Renal cortex interstitium (tissue), 15 donors: ENCODE results near the gene INTS12. TPM values are rescaled to one million over a fixed set of nuclear protein-coding genes. Genes with fewer than 3 reads are reported as not detected.
"Not testable (repeated sequence)": the region's sequence is repeated elsewhere in the genome, so short reads cannot be mapped to it uniquely, and the experiment has no call there.

Experiments used
- DNase-seq, 11 donors: peaks; one replicate each; pipeline ENCODE4 v3.0.0-alpha.2; 2013; ENCODE audit warnings: low read depth in 9 of 11, low spot score in 4 of 11; ENCODE audit errors: extremely low read depth in 1 of 11
- long read RNA-seq, 16 experiments: transcript quantifications; one replicate each; lab custom pipeline, GENCODE V29; 2026
- polyA plus RNA-seq, 3 donors: library from polyadenylated mRNA; unstranded; fragments of 120-200 nt; gene quantifications; one replicate each; pipeline ENCODE4 v1.2.1, GENCODE V29; 2013; ENCODE audit not compliant: insufficient read length in 3 of 3

INTS12 gene, protein sequence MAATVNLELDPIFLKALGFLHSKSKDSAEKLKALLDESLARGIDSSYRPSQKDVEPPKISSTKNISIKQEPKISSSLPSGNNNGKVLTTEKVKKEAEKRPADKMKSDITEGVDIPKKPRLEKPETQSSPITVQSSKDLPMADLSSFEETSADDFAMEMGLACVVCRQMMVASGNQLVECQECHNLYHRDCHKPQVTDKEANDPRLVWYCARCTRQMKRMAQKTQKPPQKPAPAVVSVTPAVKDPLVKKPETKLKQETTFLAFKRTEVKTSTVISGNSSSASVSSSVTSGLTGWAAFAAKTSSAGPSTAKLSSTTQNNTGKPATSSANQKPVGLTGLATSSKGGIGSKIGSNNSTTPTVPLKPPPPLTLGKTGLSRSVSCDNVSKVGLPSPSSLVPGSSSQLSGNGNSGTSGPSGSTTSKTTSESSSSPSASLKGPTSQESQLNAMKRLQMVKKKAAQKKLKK
- polyA plus RNA-seq = 10 to 100 TPM; 30.0 to 38.8 (median 33.0) TPM
- long read RNA-seq, donor 1, partial matches to known transcripts = 0 of 2 reads
- long read RNA-seq, donor 1, other reads (novel, unspliced or antisense) = 0 of 2 reads
- long read RNA-seq, donor 2, partial matches to known transcripts = 0 of 3 reads
- long read RNA-seq, donor 2, other reads (novel, unspliced or antisense) = 0 of 3 reads
- long read RNA-seq, donor 3, partial matches to known transcripts = 0 of 7 reads
- long read RNA-seq, donor 3, other reads (novel, unspliced or antisense) = 0 of 7 reads
- long read RNA-seq, donor 4, partial matches to known transcripts = 0 of 3 reads
- long read RNA-seq, donor 4, other reads (novel, unspliced or antisense) = 0 of 3 reads
- long read RNA-seq, donor 5 = 0 reads
- long read RNA-seq, donor 6, transcript INTS12-206 (7 exons, 1,975 nt) = major isoform, 5 of 9 reads
- long read RNA-seq, donor 6, partial matches to known transcripts = 0 of 9 reads
- long read RNA-seq, donor 6, other reads (novel, unspliced or antisense) = 0 of 9 reads
- long read RNA-seq, donor 7, transcript INTS12-206 (7 exons, 1,975 nt) = major isoform, 8 of 15 reads
- long read RNA-seq, donor 7, partial matches to known transcripts = 6 of 15 reads
- long read RNA-seq, donor 7, other reads (novel, unspliced or antisense) = 0 of 15 reads
- long read RNA-seq, donor 8 = 0 reads
- long read RNA-seq, donor 9, partial matches to known transcripts = 0 of 4 reads
- long read RNA-seq, donor 9, other reads (novel, unspliced or antisense) = 0 of 4 reads
- long read RNA-seq, donor 10, partial matches to known transcripts = 0 of 7 reads
- long read RNA-seq, donor 10, other reads (novel, unspliced or antisense) = 0 of 7 reads
- long read RNA-seq, donor 11, transcript INTS12-206 (7 exons, 1,975 nt) = major isoform, 5 of 6 reads
- long read RNA-seq, donor 11, partial matches to known transcripts = 0 of 6 reads
- long read RNA-seq, donor 11, other reads (novel, unspliced or antisense) = 0 of 6 reads
- long read RNA-seq, donor 12, partial matches to known transcripts = 14 of 19 reads
- long read RNA-seq, donor 12, other reads (novel, unspliced or antisense) = 0 of 19 reads
- long read RNA-seq, donor 13 = 0 reads
- long read RNA-seq, donor 14, transcript INTS12-206 (7 exons, 1,975 nt) = major isoform, 8 of 8 reads
- long read RNA-seq, donor 14, partial matches to known transcripts = 0 of 8 reads
- long read RNA-seq, donor 14, other reads (novel, unspliced or antisense) = 0 of 8 reads
- long read RNA-seq, donor 15, partial matches to known transcripts = 11 of 20 reads
- long read RNA-seq, donor 15, other reads (novel, unspliced or antisense) = 6 of 20 reads
- long read RNA-seq, donor 16, transcript INTS12-206 (7 exons, 1,975 nt) = major isoform, 6 of 16 reads
- long read RNA-seq, donor 16, partial matches to known transcripts = 7 of 16 reads
- long read RNA-seq, donor 16, other reads (novel, unspliced or antisense) = 0 of 16 reads

DNA sequence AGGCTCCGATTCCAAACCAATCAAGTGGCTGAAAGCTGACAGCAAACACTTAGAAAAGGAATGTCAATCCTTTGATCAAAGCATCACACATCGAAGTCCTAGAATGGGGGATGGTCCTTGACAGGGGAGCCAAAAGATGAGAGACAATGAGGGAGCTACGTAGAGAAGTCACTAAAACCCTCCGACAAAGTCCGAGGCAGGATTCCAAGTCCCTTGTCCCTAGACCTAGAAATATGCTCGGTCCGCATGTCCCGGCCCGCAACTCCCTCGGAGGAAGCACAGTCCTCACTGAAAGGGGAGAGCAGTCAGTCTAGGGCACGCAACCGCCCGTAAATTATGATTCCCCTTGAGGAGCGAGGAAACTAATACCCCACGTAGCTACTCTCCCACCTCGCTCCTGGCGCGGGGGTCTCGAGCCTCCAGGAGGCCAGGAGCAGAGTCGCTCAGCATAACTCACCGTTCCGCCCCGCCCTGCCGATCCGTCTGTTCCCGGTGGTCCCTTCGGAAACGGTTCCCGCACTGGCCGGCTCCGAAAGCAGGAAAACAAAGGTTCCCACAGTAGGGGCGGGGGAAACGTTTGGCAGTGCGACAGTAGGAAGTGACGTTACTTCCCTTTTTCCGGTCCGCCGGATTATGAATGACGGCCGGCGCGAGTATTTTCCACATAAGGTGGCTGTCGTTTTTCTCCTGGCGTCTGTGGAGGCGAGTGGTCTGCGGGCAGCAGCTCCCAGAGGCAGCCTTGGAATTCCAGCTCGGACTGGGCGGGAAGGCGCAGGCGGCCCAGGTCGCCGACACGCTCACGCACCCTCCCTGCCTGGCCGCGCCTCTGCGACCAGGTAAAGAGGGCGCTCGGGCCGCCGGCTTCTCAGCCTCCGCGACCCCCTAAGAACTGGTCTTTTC lies at the start of gene INTS12, which contains the start of gene GSTCD:
INTS12 (minus strand) TSS at position 509 of the 900 bp plus-strand sequence. CDS start 8,684 bp downstream, outside the sequence.
GSTCD (plus strand) TSS at position 604 of the 900 bp plus-strand sequence. CDS start 8,830 bp downstream, outside the sequence.
- peak; percentile 88 to 94 (median 92) for DNase-seq

DNA sequence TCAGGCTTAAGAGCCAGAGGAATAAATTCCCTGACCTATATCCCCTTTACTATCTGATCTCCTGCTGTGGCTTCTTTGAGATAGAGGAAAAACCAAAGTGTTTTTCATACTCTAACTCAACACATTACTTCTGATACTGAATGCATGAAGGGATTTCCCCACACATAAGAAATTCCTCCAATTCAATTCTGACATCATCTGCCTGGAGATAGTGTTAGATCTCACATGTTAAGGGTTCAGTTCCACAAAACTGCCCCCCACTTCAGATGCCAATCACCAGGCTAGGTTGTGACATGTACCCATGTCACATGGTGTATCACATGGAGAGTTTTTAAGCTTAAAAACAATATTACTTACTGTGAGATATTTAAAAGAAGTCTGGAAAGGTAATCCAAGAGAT lies 46.9 kb upstream of the INTS12 start:
- DNase-seq = no peak

DNA sequence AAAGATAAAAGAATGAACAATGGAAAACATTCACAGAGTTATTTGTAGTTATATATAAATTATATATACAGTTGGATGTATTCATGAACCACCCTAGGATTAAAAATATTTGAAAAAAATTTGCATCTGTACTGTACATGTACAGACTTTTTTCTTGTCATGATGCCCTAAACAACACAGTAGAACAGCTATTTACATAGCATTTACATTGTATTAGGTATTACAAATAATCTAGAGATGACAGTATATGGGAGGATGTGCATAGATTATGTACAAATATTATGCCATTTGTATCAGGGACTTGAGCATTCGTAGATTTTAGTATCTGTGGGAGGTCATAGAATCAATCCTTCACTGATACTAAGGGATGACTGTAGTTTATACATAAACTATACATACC lies 44.9 kb upstream of the INTS12 start:
- no peak for DNase-seq

DNA sequence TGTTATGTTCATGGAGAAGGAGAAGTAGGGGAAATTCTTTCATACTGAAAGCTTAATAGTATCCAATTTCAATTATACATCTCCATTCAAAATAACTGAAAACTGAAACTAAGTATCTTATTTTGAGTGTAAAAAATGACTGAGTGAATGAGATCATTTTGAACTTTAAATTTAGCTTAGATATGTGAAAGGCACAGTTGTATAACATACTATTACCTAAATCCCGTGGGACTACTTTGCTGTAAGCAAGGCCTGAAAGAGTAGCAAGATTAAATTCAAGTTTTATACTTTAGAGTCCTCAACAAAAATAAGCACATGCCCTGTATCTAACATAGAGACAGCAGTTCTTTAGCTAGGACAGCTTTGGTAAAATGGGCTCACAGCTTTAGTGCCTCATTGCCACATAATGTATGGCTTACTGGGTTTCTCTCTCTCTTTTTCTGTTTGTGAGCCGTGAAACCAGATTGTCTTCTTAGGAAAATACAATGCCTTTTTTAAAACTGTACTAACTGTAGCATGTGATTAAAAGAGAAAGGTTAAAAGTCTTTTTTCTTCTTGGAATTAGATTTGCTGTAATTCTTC lies 43.3 kb upstream of the INTS12 start:
- DNase-seq = no peak

DNA sequence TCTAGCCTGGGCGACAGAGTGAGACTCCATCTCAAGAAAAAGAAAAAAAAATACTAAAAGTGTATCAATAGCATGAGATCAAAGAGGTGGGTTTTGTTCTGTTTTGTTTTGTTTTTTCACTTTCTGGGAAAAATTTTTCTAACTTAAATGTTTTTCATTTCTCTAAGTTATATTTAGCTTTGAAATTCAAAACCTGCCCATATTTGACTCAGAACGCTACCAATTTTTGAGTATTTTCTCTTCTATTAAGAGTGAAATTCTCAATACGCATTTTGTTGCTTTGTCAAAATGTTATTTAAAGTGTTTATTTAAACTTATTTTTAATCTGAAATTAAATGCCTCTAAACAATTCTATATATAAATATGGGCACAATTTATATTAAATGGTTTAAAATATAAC lies 39.7 kb upstream of the INTS12 start:
- DNase-seq = no peak

DNA sequence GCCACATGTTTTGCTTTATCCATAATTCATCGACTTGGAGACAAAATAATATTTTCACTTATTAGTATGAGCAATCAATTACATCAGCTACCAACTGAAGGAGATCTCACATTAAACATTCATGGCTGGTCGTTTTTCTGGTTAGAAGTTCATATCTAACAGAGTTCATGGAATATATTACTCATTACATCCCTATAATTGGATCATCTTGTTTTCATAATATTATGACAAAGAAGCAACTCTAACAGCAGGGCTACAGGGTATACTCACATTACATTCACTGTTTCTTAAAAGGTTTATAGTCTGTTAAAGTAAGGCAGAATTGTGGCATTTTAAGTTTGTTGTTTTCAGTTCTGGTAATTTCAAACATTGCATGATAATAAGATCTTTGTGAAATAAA lies 33.1 kb upstream of the INTS12 start:
- DNase-seq = no peak

DNA sequence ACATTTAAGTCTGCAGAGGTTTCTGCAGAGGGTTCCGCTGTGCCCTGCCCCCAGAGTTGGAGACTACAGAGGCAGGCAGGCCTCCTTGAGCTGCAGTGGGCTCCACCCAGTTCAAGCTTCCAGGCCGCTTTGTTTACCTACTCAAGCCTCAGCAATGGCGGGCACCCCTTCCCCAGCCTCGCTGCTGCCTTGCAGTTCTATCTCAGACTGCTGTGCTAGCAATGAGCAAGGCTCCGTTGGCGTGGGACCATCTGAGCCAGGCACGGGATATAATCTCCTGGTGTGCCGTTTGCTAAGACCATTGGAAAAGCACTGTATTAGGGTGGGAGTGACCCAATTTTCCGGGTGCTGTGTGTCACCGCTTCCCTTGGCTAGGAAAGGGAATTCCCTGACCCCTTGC lies 26.7 kb upstream of the INTS12 start:
- DNase-seq = not testable (repeated sequence)

DNA sequence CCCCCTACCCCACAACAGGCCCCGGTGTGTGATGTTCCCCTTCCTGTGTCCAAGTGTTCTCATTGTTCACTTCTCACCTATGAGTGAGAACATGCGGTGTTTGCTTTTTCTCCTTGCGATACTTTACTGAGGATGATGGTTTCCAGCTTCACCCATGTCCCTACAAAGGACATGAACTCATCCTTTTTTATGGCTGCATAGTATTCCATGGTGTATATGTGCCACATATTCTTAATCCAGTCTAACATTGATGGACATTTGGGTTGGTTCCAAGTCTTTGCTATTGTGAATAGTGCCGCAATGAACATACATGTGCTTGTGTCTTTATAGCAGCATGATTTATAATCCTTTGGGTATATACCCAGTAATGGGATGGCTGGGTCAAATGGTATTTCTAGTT lies 21.4 kb upstream of the INTS12 start:
- DNase-seq = not testable (repeated sequence)

DNA sequence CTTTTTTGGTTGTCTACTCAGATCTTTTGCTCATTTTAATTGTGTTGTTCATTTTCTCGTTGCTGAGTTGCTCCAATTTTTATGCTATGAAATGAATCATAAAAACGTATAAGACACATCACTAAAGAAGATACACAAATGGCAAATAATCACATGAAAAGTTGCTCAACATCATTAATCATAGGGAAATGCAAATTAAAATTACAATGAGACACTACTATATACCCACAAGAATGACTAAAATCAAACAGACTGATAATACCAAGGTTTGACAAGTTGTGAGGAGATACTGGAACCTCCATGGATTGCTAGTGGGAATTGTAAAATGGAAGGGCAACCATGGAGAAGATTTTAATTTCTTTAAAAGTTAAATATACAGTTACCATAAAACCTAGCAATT lies 17.1 kb upstream of the INTS12 start:
- DNase-seq = no peak

DNA sequence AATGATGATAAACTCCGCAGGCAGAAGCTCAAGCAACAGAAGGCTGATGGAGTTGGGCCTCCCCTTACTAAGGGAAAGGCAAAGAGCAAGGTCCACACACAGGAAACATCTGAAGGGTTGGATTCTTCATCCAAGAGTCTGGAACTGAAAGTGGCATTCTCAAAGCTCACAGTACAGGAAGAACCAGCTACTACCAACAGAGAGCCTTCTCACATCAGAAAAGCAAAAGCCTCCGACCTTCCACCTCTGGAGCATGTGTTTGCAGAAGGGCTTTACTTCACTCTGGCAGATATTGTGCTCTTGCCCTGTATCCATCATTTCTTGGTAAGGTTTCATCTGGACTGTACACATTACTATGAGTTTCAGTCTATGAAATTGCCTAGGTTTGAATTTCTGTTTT lies 10.7 kb upstream of the INTS12 start:
- no peak for DNase-seq

DNA sequence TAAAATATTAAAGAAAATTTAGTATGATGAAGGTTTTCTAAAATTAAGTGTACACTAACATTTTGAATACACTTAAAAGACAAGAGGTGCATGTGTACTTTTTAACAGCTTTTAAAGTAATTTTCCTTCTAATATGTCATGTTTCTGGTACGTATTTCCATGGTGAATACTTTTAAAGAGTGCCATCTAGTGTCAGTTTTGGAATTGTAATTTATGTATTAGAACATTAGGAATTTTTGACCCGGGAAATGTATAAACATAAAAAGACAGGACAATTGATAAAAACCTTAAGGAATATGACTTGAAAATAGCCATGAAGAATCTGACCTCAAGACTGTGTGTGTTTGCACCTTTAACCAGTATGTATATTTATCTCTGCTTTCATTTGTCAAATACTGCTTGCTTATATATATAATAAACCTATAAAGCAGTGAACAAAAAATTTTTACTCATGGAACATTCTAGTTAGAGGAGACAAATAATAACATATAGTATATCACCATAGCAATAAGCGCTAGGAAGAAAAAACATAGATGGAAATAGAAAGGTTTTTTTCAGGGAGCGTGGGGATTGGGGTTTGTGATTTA lies 7.3 kb upstream of the INTS12 start:
- DNase-seq = peak in 4 of 11 donors; percentile 14 to 45 (median 28)

DNA sequence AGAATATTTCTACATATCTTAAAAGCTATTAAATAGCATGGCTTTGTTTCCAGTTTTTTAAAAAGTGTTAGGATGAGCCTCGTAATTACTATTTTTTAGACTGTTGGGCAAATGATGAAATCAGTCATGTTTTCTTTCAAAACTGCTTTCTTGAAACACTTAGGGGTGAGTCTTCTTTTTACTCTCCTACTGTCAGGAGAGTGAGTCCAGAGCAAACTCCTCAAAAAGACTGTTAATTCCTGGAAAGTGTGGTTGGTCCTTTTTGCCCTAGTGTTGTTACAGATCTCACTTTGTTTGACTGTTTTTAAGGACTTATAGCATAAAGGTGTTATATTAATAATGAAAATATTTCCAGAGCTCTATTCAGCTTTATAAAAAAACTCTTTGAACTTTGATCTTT lies 6.4 kb upstream of the INTS12 start:
- DNase-seq = no peak

DNA sequence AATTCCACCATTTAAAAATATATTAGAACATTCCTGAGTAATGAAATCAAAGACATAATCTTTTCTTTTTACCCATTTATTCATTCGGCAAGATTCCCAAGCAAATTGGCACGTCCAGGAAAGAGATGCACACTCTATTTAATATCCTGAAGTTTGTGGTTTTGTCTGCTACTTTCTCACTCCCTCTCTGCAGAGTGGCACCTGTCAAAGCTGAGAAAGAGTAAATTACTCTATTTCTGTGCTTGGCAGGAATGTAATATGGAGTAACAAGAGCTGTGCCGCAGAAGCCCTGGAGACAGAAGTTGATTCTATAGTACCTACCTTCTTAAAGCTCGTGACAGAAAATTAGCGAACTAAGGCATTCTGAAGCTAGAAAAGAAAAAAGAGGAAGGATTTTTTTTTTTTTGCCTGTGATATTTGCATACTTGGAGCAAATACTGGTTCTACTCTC lies 5.6 kb upstream of the INTS12 start:
- no peak for DNase-seq

DNA sequence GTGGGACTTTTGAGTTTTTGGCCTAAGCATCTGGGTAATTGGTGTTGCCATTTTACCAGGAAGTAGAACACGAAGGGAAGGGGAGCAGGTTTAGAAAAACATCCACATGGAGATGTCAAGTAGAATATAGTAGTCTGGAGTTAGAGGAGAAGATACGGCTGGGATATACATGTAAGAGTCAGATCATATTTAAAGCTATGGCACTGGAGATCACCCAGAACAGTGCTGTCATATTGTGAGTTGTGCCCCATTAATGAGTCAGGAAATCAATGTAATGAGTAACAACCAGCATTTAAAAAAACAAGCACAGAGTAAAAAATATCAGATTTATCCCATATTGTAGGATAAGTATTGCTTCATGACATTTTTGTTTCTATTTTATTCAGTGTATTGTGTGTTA lies 4.3 kb upstream of the INTS12 start:
- DNase-seq = no peak

DNA sequence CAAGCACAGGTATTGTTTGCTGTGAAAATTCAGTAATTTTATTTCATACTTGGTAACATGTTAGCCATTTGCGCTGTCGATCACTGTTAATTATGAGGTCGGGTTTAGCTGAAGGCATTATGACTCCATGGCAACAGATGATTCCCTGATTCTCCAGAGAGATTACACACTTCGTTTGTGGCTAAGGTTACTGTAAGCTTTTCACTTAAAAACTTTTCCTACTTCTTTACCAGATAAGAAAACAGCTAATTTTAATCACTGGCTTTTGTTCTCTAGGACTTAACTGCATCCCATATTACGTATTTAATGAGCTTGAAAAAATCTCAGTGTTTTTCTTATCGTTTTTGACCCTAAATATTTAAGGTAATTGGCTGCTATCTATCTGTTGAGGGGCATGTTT lies 2.2 kb upstream of the INTS12 start:
- DNase-seq = no peak

DNA sequence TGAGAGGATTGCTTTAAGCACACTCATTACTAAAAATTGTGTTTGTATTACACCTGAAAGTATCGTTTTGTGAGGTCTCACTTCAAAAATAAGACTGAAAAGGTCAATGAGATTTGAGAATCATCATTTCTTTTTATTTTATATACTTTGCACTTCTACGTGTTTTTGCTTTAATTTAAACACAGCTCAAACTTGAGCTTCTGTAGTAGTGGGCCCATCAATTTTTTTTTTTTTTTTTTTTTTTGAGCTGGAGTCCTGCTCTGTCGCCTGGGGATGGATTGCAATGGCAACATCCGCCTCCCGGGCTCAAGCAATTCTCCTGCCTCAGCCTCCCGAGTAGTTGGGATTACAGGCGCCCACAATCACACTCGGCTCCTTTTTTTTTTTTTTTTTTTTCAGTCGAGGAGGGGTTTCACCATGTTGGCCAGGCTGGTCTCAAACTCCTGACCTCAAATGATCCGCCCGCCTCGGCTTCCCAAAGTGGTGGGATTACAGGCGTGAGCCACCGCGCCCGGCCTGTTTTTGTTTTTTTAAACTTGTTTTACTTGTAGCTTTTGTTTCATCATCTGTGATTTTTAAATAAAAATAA lies 1.6 kb upstream of the INTS12 start:
- DNase-seq = no peak
